PFSK-1 (cell line): ENCODE data around the gene ULK4.

Experiments used
- POLR2AphosphoS5 ChIP-seq: IDR thresholded peaks from 2 replicates; pipeline ENCODE4 v1.6.1; 2012; ENCODE audit warnings: low read depth, mild to moderate bottlenecking, control low read depth, low read length, moderate library complexity
- SIN3A ChIP-seq: IDR thresholded peaks from 2 replicates; pipeline ENCODE4 v1.6.1; 2012; ENCODE audit warnings: mild to moderate bottlenecking, low read length, moderate library complexity, borderline replicate concordance; ENCODE audit not compliant: insufficient read depth
- TAF1 ChIP-seq: IDR thresholded peaks from 2 replicates; pipeline ENCODE4 v1.6.1; 2012; ENCODE audit warnings: low read length, control low read depth, borderline replicate concordance; ENCODE audit not compliant: insufficient read depth
- TF ChIP-seq, protein P1 (sequence below), 2 experiments: IDR thresholded peaks; 2 replicates each; pipeline versions ENCODE4 v1.6.1 to v1.8.0; 2011 to 2012; ENCODE audit warnings: low read depth in 2 of 2, low read length in 2 of 2, control low read depth in 1 of 2, inconsistent platforms in 1 of 2, mild to moderate bottlenecking in 1 of 2, moderate library complexity in 1 of 2; ENCODE audit not compliant: insufficient read depth in 1 of 2

DNA sequence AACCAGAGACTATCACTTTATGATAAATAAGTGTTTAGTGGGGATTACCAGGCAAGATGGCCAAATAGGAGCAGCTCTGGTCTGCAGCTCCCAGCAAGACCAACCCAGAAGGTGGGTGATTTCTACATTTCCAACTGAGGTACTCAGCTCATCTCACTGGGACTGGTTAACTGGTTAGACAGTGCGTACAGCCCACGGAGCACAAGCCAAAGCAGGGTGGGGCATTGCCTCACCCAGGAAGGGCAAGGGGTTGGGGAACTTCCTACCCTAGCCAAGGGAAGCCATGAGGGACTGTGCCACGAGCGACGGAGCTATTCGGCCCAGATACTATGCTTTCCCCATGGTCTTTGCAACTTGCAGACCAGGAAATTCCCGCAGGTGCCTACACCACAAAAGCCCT is 591.6 kb downstream of the ULK4 start:
- TF ChIP-seq, protein P1, sequence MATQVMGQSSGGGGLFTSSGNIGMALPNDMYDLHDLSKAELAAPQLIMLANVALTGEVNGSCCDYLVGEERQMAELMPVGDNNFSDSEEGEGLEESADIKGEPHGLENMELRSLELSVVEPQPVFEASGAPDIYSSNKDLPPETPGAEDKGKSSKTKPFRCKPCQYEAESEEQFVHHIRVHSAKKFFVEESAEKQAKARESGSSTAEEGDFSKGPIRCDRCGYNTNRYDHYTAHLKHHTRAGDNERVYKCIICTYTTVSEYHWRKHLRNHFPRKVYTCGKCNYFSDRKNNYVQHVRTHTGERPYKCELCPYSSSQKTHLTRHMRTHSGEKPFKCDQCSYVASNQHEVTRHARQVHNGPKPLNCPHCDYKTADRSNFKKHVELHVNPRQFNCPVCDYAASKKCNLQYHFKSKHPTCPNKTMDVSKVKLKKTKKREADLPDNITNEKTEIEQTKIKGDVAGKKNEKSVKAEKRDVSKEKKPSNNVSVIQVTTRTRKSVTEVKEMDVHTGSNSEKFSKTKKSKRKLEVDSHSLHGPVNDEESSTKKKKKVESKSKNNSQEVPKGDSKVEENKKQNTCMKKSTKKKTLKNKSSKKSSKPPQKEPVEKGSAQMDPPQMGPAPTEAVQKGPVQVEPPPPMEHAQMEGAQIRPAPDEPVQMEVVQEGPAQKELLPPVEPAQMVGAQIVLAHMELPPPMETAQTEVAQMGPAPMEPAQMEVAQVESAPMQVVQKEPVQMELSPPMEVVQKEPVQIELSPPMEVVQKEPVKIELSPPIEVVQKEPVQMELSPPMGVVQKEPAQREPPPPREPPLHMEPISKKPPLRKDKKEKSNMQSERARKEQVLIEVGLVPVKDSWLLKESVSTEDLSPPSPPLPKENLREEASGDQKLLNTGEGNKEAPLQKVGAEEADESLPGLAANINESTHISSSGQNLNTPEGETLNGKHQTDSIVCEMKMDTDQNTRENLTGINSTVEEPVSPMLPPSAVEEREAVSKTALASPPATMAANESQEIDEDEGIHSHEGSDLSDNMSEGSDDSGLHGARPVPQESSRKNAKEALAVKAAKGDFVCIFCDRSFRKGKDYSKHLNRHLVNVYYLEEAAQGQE (IDR thresholded peaks at IDR 0.05; ENCODE audit: insufficient read depth in 1 of 2, low read depth in 2 of 2, low read length in 2 of 2) = no peak
- no peak for TF ChIP-seq TAF1
- TF ChIP-seq POLR2AphosphoS5 = no peak
- TF ChIP-seq SIN3A = no peak
